HG03025 (cell line): Measurements from ENCODE around the gene SFI1.

ENCODE experiments used
- ATAC-seq: cut with Tn5 transposase; IDR thresholded peaks from one replicate; pipeline ENCODE4 v1.9.1; 2021; ENCODE audit warnings: mild to moderate bottlenecking, moderate library complexity; ENCODE audit not compliant: unreplicated experiment, low FRiP score

The SFI1 gene

DNA sequence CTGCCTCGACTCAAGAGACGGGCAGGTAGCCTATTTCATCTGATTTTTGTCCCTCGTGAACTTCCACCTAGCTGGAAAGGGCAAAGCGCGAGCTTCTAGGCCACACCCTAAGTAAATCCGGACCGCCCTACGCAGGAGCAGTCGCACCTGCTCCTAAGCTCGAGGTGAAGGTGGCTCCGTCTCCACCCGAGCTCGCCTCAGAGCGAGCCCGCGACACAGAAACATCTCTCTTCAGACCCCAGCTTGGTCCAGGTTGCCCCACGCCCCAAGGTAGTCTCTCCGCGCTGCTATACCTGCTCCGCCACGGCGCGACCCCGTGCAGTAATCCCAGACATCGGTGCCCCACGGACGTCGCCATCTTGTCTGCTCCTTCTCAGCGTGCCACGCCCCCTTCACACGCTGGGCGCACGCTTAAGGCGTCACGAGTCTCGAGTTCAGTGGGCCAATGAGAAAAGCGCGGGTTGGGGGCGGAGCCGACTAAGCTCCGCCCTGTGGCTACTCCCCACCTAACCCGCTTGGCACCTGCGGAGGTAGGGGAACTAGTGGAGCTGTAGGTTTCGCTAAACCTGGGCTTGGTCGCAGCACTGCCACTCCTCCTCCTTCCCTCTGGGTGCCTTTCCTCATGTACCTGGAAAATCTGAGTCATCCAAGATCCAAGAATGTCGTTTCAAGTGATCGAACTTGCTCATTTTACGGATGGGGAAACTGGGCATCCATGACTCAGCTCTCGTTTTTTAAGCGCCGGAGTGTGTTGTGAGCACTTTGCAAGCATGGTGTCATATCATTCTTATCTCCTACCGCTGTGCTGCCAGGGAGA, 165.7 kb downstream of the SFI1 start, which contains the start of gene PISD:
PISD (minus strand) TSS at position 365 of the 817 bp plus-strand sequence; CDS start at position 358, 7 bp downstream.
- peak; percentile 88 for ATAC-seq

DNA sequence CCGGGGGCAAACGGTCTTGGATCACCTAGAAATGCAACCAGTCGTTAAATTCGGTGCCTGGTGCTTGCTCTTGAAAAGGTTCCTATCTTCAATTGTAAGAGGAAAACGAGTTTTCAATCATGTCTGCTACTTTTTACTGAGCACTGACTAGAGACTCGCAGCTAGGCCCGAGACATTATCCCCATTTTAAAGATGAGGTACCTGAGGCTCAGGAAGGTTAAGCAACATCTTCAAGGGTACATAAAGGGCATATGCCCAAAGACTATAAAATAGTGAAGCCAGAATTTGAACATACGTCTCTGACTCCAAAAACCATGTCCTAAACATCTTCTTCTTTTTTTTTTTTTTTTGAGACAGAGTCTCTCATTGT, 166.3 kb downstream of the SFI1 start:
- ATAC-seq: no peak
